ENCODE data around the gene ZNF846.
"Not testable (repeated sequence)": the region's sequence is repeated elsewhere in the genome, so short reads cannot be mapped to it uniquely, and the experiment has no call there.

The ZNF846 gene

GRCh38 chr19:9768175-9769112 lies at the start of gene ZNF846:
TSS of gene ZNF846 (minus strand) at chr19:9768738. CDS start at chr19:9764950, 3,788 bp downstream.
- peak; percentile 96 for DNase-seq
- in situ Hi-C loops (cut with MboI; ENCODE audit: low pct_unique_long_range_greater_than_20kb, low sequenced_read_pairs) = no loop called here

- in situ Hi-C loops (cut with MboI; ENCODE audit: low pct_unique_long_range_greater_than_20kb, low sequenced_read_pairs) = no loop called here
- DNase-seq = no peak
Observed at GRCh38 chr19:9818175-9818733, 49.7 kb upstream of the ZNF846 start.

DNA sequence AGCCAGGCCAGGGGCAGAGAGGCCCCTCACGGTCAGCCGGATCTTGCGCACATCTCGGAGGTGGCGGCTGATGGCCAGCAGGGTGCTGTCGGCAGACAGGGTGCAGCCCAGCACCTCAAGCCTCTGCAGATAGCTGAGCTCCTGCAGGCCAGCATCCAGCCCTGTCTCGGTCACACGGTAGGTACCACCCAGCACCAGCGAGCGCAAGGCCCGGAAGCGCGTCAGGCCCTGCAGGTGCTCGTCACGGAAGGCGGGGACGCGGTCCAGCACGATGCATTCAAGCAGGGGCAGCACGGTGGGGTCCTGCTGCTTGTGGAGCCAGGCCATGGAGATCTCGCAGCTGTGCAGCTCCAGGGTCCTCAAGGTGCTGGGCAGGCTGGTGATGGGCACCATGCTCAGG lies 42.6 kb upstream of the ZNF846 start:
- DNase-seq = no peak
- in situ Hi-C loops (cut with MboI; ENCODE audit: low pct_unique_long_range_greater_than_20kb, low sequenced_read_pairs) = no loop called here

DNA sequence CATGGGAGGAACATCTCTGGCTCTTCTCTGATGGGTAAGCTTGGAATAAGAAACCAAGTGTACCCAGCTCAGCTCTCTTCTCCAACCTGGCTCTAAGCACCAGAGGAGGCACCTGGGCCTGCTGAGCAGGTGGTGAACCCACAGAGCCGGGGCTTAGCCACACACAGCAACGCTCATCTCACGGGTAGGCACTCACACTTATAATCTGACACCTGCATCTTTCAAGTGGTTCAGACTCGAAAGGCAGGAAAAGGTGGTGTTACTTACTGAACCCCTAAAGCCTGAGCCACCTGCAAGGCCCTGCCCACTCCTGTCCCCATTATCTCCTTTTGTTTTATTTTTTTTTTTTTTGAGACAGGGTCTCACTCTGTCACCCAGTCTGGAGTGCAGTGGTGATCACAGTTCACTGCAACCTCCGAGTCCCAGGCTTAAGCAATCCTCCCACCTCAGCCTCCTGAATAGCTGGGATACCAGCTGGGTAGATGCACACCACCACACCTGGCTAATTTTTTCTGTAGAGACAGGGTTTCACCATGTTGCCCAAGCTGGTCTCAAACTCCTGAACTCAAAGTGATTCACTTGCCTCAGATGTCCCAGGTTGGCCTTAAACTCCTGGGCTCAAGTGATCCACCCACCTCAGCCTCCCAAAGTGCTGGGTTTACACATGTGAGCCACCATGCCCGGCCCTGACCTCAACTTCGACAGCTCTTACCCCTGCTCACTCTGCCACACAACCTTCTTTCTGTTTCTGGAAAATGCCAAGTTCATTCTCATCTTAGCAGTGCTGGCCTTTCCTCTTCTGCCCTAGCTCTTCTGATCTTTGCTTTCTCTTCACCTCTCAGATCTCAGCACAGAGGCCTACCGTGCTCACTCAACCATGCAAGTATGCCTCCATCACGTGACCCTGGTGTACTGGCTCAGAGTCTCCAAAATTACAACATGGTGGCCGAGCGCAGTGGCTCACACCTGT lies 40.6 kb upstream of the ZNF846 start:
- in situ Hi-C loops (cut with MboI; ENCODE audit: low pct_unique_long_range_greater_than_20kb, low sequenced_read_pairs) = no loop called here
- DNase-seq = no peak

- in situ Hi-C loops (cut with MboI; ENCODE audit: low pct_unique_long_range_greater_than_20kb, low sequenced_read_pairs) = no loop called here
Observed at GRCh38 chr19:9806803-9807202, 38.3 kb upstream of the ZNF846 start.

GRCh38 chr19:9801976-9802375 lies 33.4 kb upstream of the ZNF846 start:
- no peak for DNase-seq
- in situ Hi-C loops (cut with MboI; ENCODE audit: low pct_unique_long_range_greater_than_20kb, low sequenced_read_pairs) = no loop called here

More at GRCh38 chr19:9806803-9807202, 38.3 kb upstream of the ZNF846 start:
- no peak for DNase-seq

- in situ Hi-C loops (cut with MboI; ENCODE audit: low pct_unique_long_range_greater_than_20kb, low sequenced_read_pairs) = no loop called here
- no peak for DNase-seq
Observed at GRCh38 chr19:9799162-9799561, 30.6 kb upstream of the ZNF846 start.

DNA sequence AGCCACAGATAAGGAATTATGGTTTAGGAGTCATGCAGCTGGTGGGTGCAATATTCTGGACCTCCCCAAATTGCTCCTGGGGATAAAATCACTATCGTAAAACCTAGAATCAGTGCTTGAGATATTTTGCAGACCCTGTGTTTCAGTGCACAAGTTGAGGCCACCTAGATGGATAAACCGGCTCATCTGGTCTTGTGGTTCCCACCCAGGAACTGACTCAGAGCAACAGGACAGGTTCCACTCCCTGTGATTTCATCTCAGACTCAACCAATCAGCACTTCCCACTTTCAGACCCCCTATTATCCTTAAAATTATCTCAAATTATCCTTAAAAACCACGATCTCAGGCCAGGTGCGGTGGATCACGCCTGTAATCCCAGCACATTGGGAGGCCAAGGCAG lies 29.3 kb upstream of the ZNF846 start:
- in situ Hi-C loops (cut with MboI; ENCODE audit: low pct_unique_long_range_greater_than_20kb, low sequenced_read_pairs) = no loop called here
- no peak for DNase-seq

DNA sequence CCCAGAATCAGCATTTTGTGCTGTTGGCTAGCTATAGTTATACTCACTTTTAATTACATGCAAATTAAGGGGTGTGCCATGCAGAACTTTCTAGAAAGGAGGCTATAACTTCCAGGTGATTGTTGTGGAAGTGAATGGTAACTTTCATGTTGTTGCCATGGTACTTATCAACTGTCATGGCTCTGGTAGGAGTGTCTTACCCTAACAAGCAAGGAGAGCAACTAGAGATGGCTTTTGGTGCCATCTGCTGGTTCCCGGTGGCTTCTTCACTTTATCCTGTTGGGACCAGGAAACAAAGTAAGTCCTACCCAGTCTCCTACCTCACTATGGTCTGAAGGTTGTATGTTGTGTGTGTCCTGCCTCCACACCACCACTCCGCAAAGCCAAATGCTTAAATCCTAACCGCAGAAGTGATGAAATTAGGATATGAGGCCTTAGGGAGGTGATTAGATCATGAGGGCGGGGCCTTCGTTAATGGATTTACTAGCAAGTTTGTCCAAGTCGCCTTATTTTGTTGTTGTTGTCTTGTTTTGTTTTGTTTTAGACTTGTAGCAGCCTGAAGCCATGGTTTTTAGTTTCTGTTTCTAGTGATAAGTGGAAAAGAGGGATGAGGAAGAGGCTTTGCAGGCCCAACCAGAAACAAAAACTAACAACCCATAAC lies 27.7 kb upstream of the ZNF846 start:
- in situ Hi-C loops (cut with MboI; ENCODE audit: low pct_unique_long_range_greater_than_20kb, low sequenced_read_pairs) = no loop called here

GRCh38 chr19:9793071-9793591 lies 24.6 kb upstream of the ZNF846 start:
- in situ Hi-C loops (cut with MboI; ENCODE audit: low pct_unique_long_range_greater_than_20kb, low sequenced_read_pairs) = no loop called here

More for the DNA sequence above, 27.7 kb upstream of the ZNF846 start:
- peak; percentile 96 for DNase-seq

GRCh38 chr19:9792206-9793070 lies 23.9 kb upstream of the ZNF846 start:
- DNase-seq = peak; percentile 76
- in situ Hi-C loops (cut with MboI; ENCODE audit: low pct_unique_long_range_greater_than_20kb, low sequenced_read_pairs) = no loop called here

More at GRCh38 chr19:9793071-9793591, 24.6 kb upstream of the ZNF846 start:
- no peak for DNase-seq

DNA sequence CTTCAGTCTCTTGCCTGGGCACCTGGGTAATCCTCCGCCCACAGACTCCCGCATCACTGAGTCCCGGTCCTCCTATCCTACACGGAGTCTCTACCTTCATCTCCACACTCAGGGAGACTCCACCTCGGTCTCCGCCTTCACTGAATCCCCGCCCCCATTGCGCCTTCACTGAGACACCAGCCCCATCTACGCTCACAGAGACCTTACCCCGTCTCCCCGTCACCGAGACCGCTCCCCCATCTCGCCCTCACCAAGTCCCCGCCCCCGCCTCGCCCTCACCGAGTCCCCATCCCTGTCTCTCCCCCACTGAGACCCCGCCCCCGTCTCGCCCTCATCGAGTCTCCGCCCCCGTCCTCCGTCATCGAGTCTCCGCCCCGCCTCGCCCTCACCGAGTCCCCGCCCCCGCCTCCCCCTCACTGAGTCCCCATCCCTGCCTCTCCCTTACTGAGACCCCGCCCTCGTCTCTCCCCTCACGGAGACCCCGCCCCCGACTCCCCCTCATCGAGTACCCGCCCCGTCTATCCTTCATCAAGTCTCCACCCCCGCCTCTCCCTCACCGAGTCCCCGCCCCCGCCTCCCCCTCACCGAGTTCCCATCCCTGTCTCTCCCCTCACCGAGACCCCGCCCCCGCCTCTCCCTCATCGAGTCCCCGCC lies 23.1 kb upstream of the ZNF846 start:
- DNase-seq = peak; percentile 78
- in situ Hi-C loops (cut with MboI; ENCODE audit: low pct_unique_long_range_greater_than_20kb, low sequenced_read_pairs) = no loop called here

DNA sequence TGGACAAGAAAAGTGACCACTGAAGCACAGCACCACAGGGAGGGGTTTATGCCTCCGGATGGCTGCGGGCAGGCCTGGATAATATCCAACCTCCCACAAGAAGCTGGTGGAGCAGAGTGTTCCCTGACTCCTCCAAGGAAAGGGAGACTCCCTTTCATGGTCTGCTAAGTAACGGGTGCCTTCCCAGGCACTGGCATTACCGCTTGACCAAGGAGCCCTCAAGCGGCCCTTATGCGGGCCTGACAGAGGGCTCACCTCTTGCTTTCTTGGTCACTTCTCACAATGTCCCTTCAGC lies 22.5 kb upstream of the ZNF846 start:
- in situ Hi-C loops (cut with MboI; ENCODE audit: low pct_unique_long_range_greater_than_20kb, low sequenced_read_pairs); DNase-seq: not testable (repeated sequence)

GRCh38 chr19:9789579-9789978 lies 21.0 kb upstream of the ZNF846 start:
- DNase-seq; in situ Hi-C loops (cut with MboI; ENCODE audit: low pct_unique_long_range_greater_than_20kb, low sequenced_read_pairs): not testable (repeated sequence)

- in situ Hi-C loops (cut with MboI; ENCODE audit: low pct_unique_long_range_greater_than_20kb, low sequenced_read_pairs) = no loop called here
- DNase-seq = no peak
Observed at GRCh38 chr19:9789066-9789465, 20.5 kb upstream of the ZNF846 start.

- in situ Hi-C loops (cut with MboI; ENCODE audit: low pct_unique_long_range_greater_than_20kb, low sequenced_read_pairs); DNase-seq: not testable (repeated sequence)
Observed at GRCh38 chr19:9788604-9789003, 20.1 kb upstream of the ZNF846 start.

GRCh38 chr19:9786819-9787218 lies 18.3 kb upstream of the ZNF846 start:
- in situ Hi-C loops (cut with MboI; ENCODE audit: low pct_unique_long_range_greater_than_20kb, low sequenced_read_pairs) = no loop called here
- DNase-seq = no peak

Measured in KBM-7 (cell line).